ENCODE measurements around the gene CDRT15L2.

GRCh38 chr17:20562587-20562986 lies 16.9 kb upstream of the CDRT15L2 start:
- TF ChIP-seq YY1 (IDR thresholded peaks at IDR 0.05; ENCODE audit: insufficient read depth, insufficient read length): no peak
- TF ChIP-seq SUZ12 (IDR thresholded peaks at IDR 0.05; ENCODE audit: extremely low read depth, insufficient read depth, insufficient read length): no peak
- no peak for TF ChIP-seq ZNF274 (IDR thresholded peaks at IDR 0.05; ENCODE audit: low read depth, low read length)

Data from NT2/D1 (cell line).